ENCODE results near the gene TRPM6. TPM values are rescaled to one million over a fixed set of nuclear protein-coding genes. Genes with fewer than 3 reads are reported as not detected.
A peak's percentile ranks its signal among the peaks of the same experiment; 100 is the strongest.

TRPM6 gene
- total RNA-seq, 1 experiment from 2014 or later, result not detected

GRCh38 chr9:74771262-74771585, 116.5 kb downstream of the TRPM6 start:
- no peak for TF ChIP-seq EZH2phosphoT487 (IDR thresholded peaks at IDR 0.05; ENCODE audit: borderline replicate concordance, low read length)
- 0 out of 2 replicates have a peak, but pooled peaks have one; percentile 29 for TF ChIP-seq CTCF (conservative IDR thresholded peaks at IDR 0.05; ENCODE audit: low read depth, low read length)
- no peak for DNase-seq
- no peak overlapping the region for H3K4me2 ChIP-seq (ENCODE audit: low read length)
- no peaks in the 10 kb centered on the region for H3K9me2 ChIP-seq (replicated peaks; ENCODE audit: low read length)
- H3K27me3 ChIP-seq (ENCODE audit: low read length), result 0 out of 2 replicates have a peak, but pooled peaks cover 6% of the 10 kb centered on the region
- no peak overlapping the region for H3K4me3 ChIP-seq (ENCODE audit: low read length)
- no peaks in the 10 kb centered on the region for H3K79me2 ChIP-seq (ENCODE audit: low read length)
- no TSS peak for BruUV-seq (replicated peaks)
- no peaks in the 10 kb centered on the region for H3K9me3 ChIP-seq (ENCODE audit: low read length)
- H3K36me3 ChIP-seq (ENCODE audit: low read depth, low read length), result no peaks in the 10 kb centered on the region
- intact Hi-C loops (cut with micrococcal nuclease), result loop anchor here (5.0 to 10.0 kb wide), 2 partner anchors 414 to 1531 kb away; no protein-coding TSS in a partner anchor
- ChIA-PET CTCF (no interaction called here), POLR2A (ENCODE audit: unreplicated experiment) (no interaction called here)
- no peak overlapping the region for H2AFZ ChIP-seq (ENCODE audit: low read length)
- no peak overlapping the region for H3K9ac ChIP-seq (ENCODE audit: low read length)
- H3K4me1 ChIP-seq (ENCODE audit: insufficient read depth, low read length), result no peaks in the 10 kb centered on the region
- H4K20me1 ChIP-seq (ENCODE audit: low read length), result no peaks in the 10 kb centered on the region
- H3F3A ChIP-seq (ENCODE audit: low read length, unreplicated experiment), result no peaks in the 10 kb centered on the region
- H3K27ac ChIP-seq (ENCODE audit: low read length), result no peak overlapping the region
- ATAC-seq, result no peak

DNA sequence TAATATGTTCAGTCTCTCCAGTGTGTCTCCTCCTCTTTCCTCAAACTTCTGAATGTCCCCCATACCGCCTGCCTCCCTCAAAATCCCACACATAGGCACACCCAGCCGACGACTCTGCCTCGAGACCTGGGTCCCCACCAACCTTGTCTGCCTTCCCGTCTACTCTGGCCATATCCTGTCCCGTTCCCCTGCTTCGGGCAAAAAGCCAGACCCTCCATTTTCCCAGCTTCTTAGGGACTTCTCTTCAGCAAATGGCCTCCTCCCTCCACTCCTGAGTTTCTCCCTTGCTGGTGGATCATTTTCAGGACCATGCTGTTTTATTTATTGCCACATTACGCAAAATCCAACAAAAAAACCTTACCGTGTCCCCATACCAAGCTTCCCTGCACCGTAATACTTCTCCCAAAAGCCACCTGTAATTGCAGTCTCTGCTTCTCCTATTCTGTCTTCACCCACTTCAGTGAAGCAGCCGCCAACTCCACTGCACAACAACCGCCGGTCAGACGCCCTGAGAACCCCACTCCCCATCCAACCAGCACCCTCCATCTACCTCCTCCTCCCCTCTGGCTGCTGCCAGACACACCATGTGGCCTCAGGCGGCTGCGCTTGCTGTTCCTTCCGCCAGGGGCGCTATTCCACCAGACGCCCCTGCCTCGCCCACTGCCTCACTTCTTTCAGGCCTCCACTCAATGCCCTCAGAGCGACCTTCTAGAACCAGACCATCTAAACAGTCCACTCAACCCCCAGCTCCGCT, 117.0 kb downstream of the TRPM6 start:
- intact Hi-C loops (cut with micrococcal nuclease), result loop anchor here (5.0 to 10.0 kb wide), 2 partner anchors 414 to 1532 kb away; no protein-coding TSS in a partner anchor
- no TSS peak for BruUV-seq (replicated peaks)
- no peaks in the 10 kb centered on the region for H3K36me3 ChIP-seq (ENCODE audit: low read depth, low read length)
- H3K4me2 ChIP-seq (ENCODE audit: low read length), result no peak overlapping the region
- no peak overlapping the region for H3K4me3 ChIP-seq (ENCODE audit: low read length)
- no peak overlapping the region for H3K27ac ChIP-seq (ENCODE audit: low read length)
- H3K27me3 ChIP-seq (ENCODE audit: low read length), result 0 out of 2 replicates have a peak, but pooled peaks cover 9% of the 10 kb centered on the region
- H4K20me1 ChIP-seq (ENCODE audit: low read length), result no peaks in the 10 kb centered on the region
- CTCF ChIA-PET, result no interaction called here
- no peak overlapping the region for H3K9ac ChIP-seq (ENCODE audit: low read length)
- no peaks in the 10 kb centered on the region for H3K9me2 ChIP-seq (replicated peaks; ENCODE audit: low read length)
- TF ChIP-seq EZH2 (IDR thresholded peaks at IDR 0.05; ENCODE audit: low read length, unreplicated experiment), result no peak
- TF ChIP-seq CTCF (conservative IDR thresholded peaks at IDR 0.05; ENCODE audit: low read depth, low read length), result peak; percentile 66
- H3K9me3 ChIP-seq (ENCODE audit: low read length), result no peaks in the 10 kb centered on the region
- ATAC-seq, result no peak
- H3F3A ChIP-seq (ENCODE audit: low read length, unreplicated experiment), result no peaks in the 10 kb centered on the region
- no peak overlapping the region for H2AFZ ChIP-seq (ENCODE audit: low read length)
- no peaks in the 10 kb centered on the region for H3K4me1 ChIP-seq (ENCODE audit: insufficient read depth, low read length)
- peak; percentile 37 for DNase-seq
- no peaks in the 10 kb centered on the region for H3K79me2 ChIP-seq (ENCODE audit: low read length)
- POLR2A ChIA-PET (ENCODE audit: unreplicated experiment), result no interaction called here

DNA sequence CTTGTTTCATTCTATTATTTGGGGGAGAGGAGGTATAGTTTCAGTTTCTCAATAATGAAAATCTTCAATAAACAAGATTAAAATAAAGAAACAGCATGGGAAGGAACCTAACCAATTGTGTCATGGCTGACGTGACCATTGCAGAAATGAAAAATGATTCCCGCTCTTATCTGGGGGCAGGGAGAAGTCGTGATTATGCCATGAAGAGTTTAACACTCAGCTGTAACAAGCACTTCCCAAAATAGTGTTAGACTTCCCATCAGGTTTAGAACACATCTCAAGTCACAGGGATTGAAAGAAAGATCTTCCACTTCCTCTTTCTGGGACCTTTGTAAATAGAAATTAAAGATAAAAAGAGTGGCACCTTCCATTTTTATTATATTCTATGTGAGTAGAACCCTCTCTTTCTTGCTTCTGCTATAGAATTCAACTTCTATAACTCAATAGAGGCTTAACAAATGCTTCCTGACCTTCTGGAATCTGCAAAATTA, 122.2 kb downstream of the TRPM6 start:
- Histone ChIP-seq H3K4me1 (ENCODE audit: insufficient read depth, low read length) (peaks cover 7% of the 10 kb centered on the region), H3K9me3 (ENCODE audit: low read length) (no peaks in the 10 kb centered on the region), H3K4me3 (ENCODE audit: low read length) (no peak overlapping the region), H3K9me2 (replicated peaks; ENCODE audit: low read length) (no peaks in the 10 kb centered on the region), H3K79me2 (ENCODE audit: low read length) (no peaks in the 10 kb centered on the region), H3K9ac (ENCODE audit: low read length) (no peak overlapping the region), H3K36me3 (ENCODE audit: low read depth, low read length) (no peaks in the 10 kb centered on the region), H3K27me3 (ENCODE audit: low read length) (0 out of 2 replicates have a peak, but pooled peaks cover 9% of the 10 kb centered on the region), H2AFZ (ENCODE audit: low read length) (no peak overlapping the region), H3K4me2 (ENCODE audit: low read length) (no peak overlapping the region), H3F3A (ENCODE audit: low read length, unreplicated experiment) (no peaks in the 10 kb centered on the region), H4K20me1 (ENCODE audit: low read length) (no peaks in the 10 kb centered on the region), H3K27ac (ENCODE audit: low read length) (no peak overlapping the region)
- no TSS peak for BruUV-seq (replicated peaks)
- no peak for TF ChIP-seq EZH2 (IDR thresholded peaks at IDR 0.05; ENCODE audit: low read length, unreplicated experiment)
- TF ChIP-seq CTCF (conservative IDR thresholded peaks at IDR 0.05; ENCODE audit: low read depth, low read length), result no peak
- no peak for TF ChIP-seq EZH2phosphoT487 (IDR thresholded peaks at IDR 0.05; ENCODE audit: borderline replicate concordance, low read length)
- ChIA-PET POLR2A (ENCODE audit: unreplicated experiment) (no interaction called here), CTCF (no interaction called here)
- intact Hi-C loops (cut with micrococcal nuclease), result no loop called here
- ATAC-seq (no peak), DNase-seq (no peak)

Data from PC-3 (cell line).